ENCODE measurements around the gene MACROD2.

The MACROD2 gene

GRCh38 chr20:15439551-15439950 lies 1444.2 kb downstream of the MACROD2 start:
- no peak for DNase-seq

- no peak for DNase-seq
Measured at GRCh38 chr20:15440049-15440820, 1444.9 kb downstream of the MACROD2 start.

GRCh38 chr20:15445056-15445840 lies 1449.9 kb downstream of the MACROD2 start:
- no peak for DNase-seq

- DNase-seq, result no peak
Measured at GRCh38 chr20:15446373-15446772, 1451.1 kb downstream of the MACROD2 start.

GRCh38 chr20:15447549-15447948 lies 1452.2 kb downstream of the MACROD2 start:
- no peak for DNase-seq

GRCh38 chr20:15449061-15449460 lies 1453.7 kb downstream of the MACROD2 start:
- no peak for DNase-seq

GRCh38 chr20:15451241-15451640 lies 1455.9 kb downstream of the MACROD2 start:
- no peak for DNase-seq

- no peak for DNase-seq
Measured at GRCh38 chr20:15455279-15455678, 1460.0 kb downstream of the MACROD2 start.

GRCh38 chr20:15461938-15462337 lies 1466.6 kb downstream of the MACROD2 start:
- no peak for DNase-seq

- DNase-seq, result no peak
Measured at GRCh38 chr20:15475483-15475882, 1480.2 kb downstream of the MACROD2 start.

GRCh38 chr20:15476186-15476585 lies 1480.9 kb downstream of the MACROD2 start:
- no peak for DNase-seq

GRCh38 chr20:15476781-15477180 lies 1481.5 kb downstream of the MACROD2 start:
- no peak for DNase-seq

- no peak for DNase-seq
Measured at GRCh38 chr20:15482525-15482924, 1487.2 kb downstream of the MACROD2 start.

- DNase-seq, result no peak
Measured at GRCh38 chr20:15485519-15485918, 1490.2 kb downstream of the MACROD2 start.

- DNase-seq, result no peak
Measured at GRCh38 chr20:15487030-15487429, 1491.7 kb downstream of the MACROD2 start.

GRCh38 chr20:15487682-15488081 lies 1492.4 kb downstream of the MACROD2 start:
- no peak for DNase-seq

GRCh38 chr20:15491575-15491974 lies 1496.3 kb downstream of the MACROD2 start:
- DNase-seq, result no peak

GRCh38 chr20:15494851-15495250 lies 1499.5 kb downstream of the MACROD2 start:
- no peak for DNase-seq

- no peak for DNase-seq
Measured at GRCh38 chr20:15496501-15497039, 1501.3 kb downstream of the MACROD2 start.

GRCh38 chr20:15498926-15499325 lies 1503.6 kb downstream of the MACROD2 start:
- DNase-seq, result no peak

- DNase-seq, result no peak
Measured at GRCh38 chr20:15506311-15506710, 1511.0 kb downstream of the MACROD2 start.

GRCh38 chr20:15507151-15507550 lies 1511.8 kb downstream of the MACROD2 start:
- DNase-seq, result no peak

GRCh38 chr20:15511551-15511950 lies 1516.2 kb downstream of the MACROD2 start:
- DNase-seq, result no peak

GRCh38 chr20:15512916-15513315 lies 1517.6 kb downstream of the MACROD2 start:
- DNase-seq, result no peak
